Skeletal muscle satellite cell (primary cell): Measurements from ENCODE around the gene DCP2.

Source experiments
- H3K27me3 ChIP-seq: 2 replicates; pipeline ENCODE4 v1.7.0; 2013; ENCODE audit warnings: low read length; ENCODE audit not compliant: control insufficient read depth, insufficient read depth
- H3K36me3 ChIP-seq: 2 replicates; pipeline ENCODE4 v1.7.0; 2013; ENCODE audit warnings: mild to moderate bottlenecking, control low read depth, low read length; ENCODE audit not compliant: insufficient read depth
- H3K4me1 ChIP-seq: 2 replicates; pipeline ENCODE4 v1.7.0; 2013; ENCODE audit warnings: low read length; ENCODE audit not compliant: control insufficient read depth, insufficient read depth
- H3K4me2 ChIP-seq: 2 replicates; pipeline ENCODE4 v1.7.0; 2013; ENCODE audit warnings: mild to moderate bottlenecking, low read length
- H3K4me3 ChIP-seq: 2 replicates; pipeline ENCODE4 v1.7.0; 2013; ENCODE audit warnings: low read length
- H3K9ac ChIP-seq: 2 replicates; pipeline ENCODE4 v1.7.0; 2013; ENCODE audit warnings: mild to moderate bottlenecking, low read depth, low read length, moderate library complexity
- H3K9me3 ChIP-seq: replicated peaks from 2 replicates; pipeline ENCODE4 v1.7.0; 2013; ENCODE audit warnings: mild to moderate bottlenecking, control low read depth, low read length

The DCP2 gene

DNA sequence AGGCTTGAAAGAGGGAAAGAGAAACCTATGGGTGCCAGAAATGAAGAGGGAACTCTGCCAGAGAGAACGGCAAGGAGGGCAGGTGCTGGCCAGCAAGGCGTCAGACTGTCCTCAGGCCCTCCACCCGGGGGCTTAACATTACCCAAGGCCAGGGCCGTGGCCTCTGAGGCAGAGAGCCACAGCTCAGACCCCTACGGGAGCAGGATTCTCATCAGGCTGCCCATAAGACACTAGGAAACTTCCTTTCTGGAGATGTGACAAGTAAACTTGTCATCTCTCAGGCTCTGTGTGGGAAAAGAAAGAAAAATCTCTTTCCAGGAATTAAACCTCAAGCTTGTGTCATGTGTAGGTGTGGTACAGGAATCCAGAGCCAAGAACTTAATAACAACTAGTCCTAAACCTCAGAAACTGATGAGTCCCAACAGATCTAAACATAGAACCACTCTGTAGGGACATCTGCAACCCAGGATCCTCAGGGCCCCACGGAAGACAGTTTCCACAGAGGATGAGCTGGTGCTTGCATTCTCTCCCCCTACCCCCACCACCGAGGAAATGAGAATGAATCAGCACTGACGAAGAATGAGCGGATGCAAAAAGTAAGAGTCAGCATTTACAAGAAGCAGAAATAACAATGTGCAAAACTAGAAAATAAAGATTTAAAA is 74.3 kb downstream of the DCP2 start:
- no peaks in the 10 kb centered on the region for H3K9me3 ChIP-seq
- H3K9ac ChIP-seq: peak overlapping the region; percentile 1

DNA sequence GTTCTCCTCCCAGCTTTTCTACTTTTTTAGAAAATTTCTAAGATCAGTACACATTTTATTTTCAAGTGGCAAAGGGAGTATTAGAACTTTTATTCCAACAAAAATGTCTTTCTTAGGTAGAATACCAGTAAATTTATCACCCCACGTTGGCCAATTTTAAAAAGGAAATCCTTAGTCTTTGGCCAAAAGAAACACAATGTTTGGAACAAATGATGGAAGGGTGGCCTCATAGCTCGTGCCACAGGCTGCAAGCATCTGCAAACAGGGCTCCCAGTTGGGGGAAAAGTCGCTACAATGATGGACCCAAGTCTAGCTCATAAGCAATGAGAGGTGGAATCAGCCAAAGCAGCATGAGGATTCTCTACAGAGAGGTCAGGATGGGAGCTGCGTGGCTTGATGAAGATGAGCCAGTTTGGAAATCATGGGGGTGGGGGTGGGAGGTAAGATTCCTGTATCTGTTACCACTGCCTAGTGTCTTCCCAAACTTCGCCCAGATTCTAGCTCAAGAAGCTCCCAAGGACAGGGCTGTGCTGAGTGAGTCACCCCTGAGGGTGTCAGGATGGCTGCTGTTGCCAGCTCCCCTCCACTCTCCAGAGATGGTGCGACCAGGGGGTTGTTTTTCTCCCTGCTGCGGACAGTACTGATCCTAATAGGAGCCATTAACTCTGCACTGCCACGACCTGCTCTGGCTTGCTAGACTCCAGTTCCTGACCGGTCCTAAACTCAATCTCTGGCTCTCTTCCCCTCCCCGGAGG is 75.6 kb downstream of the DCP2 start:
- H3K27me3 ChIP-seq: no peaks in the 10 kb centered on the region
- no peak overlapping the region for H3K4me2 ChIP-seq
- no peak overlapping the region for H3K4me3 ChIP-seq
- H3K4me1 ChIP-seq: peaks cover 36% of the 10 kb centered on the region
- H3K9me3 ChIP-seq: no peaks in the 10 kb centered on the region
- no peak overlapping the region for H3K9ac ChIP-seq
- peaks cover 6% of the 10 kb centered on the region for H3K36me3 ChIP-seq

More for the DNA sequence above, 74.3 kb downstream of the DCP2 start:
- H3K4me1 ChIP-seq: peaks cover 41% of the 10 kb centered on the region
- no peak overlapping the region for H3K4me3 ChIP-seq
- peak overlapping the region; percentile 29 for H3K4me2 ChIP-seq
- H3K36me3 ChIP-seq: peaks cover 6% of the 10 kb centered on the region
- no peaks in the 10 kb centered on the region for H3K27me3 ChIP-seq

DNA sequence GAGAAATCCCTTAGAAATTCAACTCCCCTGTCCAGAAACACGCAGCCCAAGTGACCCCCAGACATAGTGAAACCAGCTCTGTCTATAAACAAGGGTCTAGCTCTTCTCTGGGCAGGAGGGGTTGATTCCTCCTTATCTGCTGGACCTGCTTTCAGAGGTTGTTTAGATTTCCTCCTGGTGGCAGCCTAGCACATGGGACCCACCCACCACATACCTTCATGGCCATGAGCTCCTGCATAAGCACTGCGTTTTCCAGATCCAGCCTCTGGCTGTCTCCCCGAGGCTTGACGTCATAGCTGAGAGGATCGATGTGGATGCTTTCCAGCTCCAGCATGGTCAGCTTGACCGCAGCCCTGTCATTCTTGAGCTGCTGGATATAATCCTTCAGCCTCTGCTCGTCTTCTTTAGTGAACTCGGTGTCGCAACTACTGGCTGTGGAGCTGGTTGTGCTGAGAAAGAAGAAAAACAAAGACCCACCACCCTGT is 77.0 kb downstream of the DCP2 start:
- no peak overlapping the region for H3K9ac ChIP-seq
- no peak overlapping the region for H3K4me3 ChIP-seq
- H3K4me2 ChIP-seq: no peak overlapping the region
- H3K4me1 ChIP-seq: peaks cover 30% of the 10 kb centered on the region
- H3K27me3 ChIP-seq: no peaks in the 10 kb centered on the region
- H3K9me3 ChIP-seq: no peaks in the 10 kb centered on the region
- peaks cover 6% of the 10 kb centered on the region for H3K36me3 ChIP-seq

DNA sequence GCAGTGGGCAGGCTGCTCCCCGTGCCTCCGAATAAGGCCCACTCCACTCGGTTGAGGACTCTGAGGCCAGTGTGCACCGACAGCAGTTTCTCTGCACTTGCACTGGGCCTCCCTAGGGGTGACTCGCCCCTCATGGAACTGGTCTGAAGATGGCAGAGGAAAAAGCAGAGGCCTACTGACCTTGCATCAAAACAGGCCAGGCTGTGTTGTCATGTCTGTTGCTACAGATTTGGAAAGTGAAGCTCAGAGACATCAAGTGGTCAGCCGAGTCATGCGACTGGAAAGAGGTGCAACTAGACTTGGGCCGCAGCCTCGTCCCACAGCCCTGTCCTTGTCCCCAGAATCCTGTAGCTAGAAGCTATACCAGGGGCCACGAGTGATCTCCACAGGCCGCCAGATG is 78.3 kb downstream of the DCP2 start:
- H3K9ac ChIP-seq: no peak overlapping the region
- H3K36me3 ChIP-seq: no peaks in the 10 kb centered on the region
- no peaks in the 10 kb centered on the region for H3K9me3 ChIP-seq
- H3K27me3 ChIP-seq: no peaks in the 10 kb centered on the region
- peaks cover 42% of the 10 kb centered on the region for H3K4me1 ChIP-seq
- no peak overlapping the region for H3K4me3 ChIP-seq
- no peak overlapping the region for H3K4me2 ChIP-seq

DNA sequence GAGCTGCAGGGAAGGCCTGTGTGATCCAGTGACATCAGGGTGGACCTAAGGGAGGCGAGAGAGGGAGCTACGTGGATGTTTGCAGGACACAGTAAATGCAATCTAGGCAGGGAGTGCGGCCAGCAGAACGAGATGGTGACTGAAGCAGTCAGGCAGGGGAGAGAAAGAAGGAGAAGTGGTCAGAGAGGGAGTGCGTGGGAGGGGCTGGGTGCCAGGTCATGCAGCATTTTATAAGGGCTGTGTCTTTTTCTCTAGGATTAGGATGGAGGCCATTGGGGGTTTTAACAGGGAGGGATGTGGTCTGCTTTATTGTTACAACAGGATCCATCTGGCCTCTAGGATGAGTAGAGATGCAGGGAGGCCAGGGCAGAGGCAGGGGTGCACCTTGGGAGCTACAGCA is 80.4 kb downstream of the DCP2 start:
- H3K36me3 ChIP-seq: no peaks in the 10 kb centered on the region
- no peaks in the 10 kb centered on the region for H3K27me3 ChIP-seq
- H3K4me2 ChIP-seq: no peak overlapping the region
- no peaks in the 10 kb centered on the region for H3K9me3 ChIP-seq
- no peak overlapping the region for H3K4me3 ChIP-seq
- H3K9ac ChIP-seq: no peak overlapping the region
- H3K4me1 ChIP-seq: peaks cover 33% of the 10 kb centered on the region

DNA sequence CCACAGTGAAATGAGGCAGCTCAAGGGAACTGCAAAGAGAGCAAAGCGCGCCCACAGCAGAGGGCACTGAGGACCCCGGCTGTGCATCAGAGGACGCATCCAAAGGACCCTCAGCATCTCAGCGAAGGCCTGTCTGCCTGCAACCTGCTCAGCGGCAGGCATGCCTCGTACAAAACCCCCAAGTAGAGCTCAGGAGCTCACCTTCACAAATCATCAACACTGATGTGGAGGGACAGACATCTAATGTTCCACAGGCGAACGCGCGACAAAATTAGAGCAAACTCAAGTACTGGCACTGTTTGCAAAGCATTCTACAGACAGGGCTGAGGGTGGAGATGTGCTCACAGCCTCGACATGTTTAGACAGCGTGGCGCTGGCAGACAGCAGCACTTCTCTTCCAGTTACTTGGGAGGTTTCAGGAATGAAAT is 81.0 kb downstream of the DCP2 start:
- peaks cover 31% of the 10 kb centered on the region for H3K4me1 ChIP-seq
- no peaks in the 10 kb centered on the region for H3K36me3 ChIP-seq
- H3K4me3 ChIP-seq: no peak overlapping the region
- no peaks in the 10 kb centered on the region for H3K27me3 ChIP-seq
- H3K9ac ChIP-seq: no peak overlapping the region
- H3K4me2 ChIP-seq: no peak overlapping the region
- no peaks in the 10 kb centered on the region for H3K9me3 ChIP-seq

DNA sequence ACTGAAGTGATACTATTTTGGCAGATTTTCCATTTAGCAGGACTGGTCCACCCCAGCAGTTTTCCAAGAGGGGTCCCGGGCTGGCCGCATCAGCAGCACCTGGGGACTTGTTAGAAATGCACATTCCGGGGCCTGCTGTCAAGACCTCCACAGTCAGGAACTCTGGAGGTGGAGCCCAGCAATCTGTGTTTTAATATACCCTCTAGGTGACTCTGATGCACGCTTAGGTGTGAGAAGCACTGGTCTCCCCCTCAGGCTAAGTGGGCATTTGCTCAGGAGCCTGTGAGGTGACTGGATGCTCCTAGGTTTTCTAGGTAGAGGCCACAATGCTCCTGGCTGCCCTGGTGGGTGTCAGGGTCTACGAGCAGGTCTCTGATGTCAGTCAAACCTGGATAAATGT is 81.7 kb downstream of the DCP2 start:
- Histone ChIP-seq H3K4me1 (peaks cover 35% of the 10 kb centered on the region), H3K36me3 (no peaks in the 10 kb centered on the region), H3K4me2 (no peak overlapping the region), H3K9ac (no peak overlapping the region), H3K4me3 (no peak overlapping the region), H3K9me3 (no peaks in the 10 kb centered on the region), H3K27me3 (no peaks in the 10 kb centered on the region)

DNA sequence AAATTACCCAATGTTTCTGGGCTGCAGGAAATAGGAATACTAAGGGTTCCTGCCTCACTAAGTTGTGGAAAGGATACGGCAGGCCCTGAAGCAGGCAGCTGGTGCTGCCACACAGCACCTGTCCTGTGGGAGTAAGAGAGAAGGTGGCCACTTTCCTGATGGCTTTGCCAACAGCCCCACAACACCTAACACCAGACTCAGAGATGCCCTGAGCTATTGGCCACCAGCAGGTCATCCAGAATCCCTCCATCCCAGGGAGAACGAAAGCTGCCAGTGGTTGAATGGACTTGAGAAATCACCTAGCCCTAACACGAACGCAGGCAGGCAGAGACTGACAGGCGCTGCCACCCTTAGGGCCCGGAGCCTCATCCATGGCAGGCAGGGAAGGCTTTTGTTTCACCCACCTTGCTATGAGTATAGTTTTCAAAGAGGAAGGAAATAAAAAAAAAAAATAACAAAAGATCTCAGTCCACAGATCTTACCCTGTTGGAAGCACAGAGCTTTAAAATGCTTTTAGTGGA is 82.2 kb downstream of the DCP2 start:
- H3K9me3 ChIP-seq: no peaks in the 10 kb centered on the region
- no peaks in the 10 kb centered on the region for H3K36me3 ChIP-seq
- no peak overlapping the region for H3K4me2 ChIP-seq
- peak overlapping the region; percentile 44 for H3K9ac ChIP-seq
- no peak overlapping the region for H3K4me3 ChIP-seq
- H3K27me3 ChIP-seq: no peaks in the 10 kb centered on the region
- H3K4me1 ChIP-seq: peaks cover 38% of the 10 kb centered on the region

DNA sequence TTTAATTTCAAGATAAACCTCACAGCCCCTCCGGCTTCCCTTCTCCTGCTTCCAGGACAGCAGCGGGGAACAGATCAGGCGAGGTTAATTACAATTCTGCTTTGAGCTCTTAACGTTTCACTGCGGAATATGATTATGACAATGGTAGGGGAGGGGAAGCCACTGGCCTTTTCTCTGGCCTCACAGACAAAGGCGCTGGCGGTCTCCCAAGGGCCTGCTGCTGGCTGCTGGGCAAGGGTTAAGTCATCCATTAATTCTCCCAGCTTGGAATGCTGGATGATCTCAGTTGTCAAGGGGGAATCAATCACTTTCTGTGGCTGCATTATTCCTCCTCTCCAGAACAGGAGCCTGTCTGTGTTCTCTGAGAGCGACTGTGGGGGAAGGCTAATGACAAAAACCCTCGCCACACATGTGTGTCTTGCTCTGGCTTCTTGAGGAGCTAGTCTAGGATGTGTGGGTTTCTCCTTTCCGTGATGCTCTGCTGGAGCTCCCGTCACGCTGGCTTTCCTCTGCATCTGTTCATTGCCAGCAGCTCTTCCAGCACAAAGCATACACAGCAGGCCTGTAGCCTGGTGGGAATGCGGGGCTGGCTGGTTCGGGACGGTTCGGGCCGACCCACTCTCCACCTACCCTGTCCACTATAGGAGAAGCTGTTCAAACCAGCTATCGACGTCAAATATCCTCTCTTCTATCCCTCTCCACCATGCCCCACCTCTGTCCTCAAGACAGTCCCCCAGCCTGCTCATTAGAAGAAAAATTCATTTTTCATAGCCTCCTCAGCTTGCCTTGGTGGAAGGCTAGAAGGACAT is 82.8 kb downstream of the DCP2 start:
- no peaks in the 10 kb centered on the region for H3K9me3 ChIP-seq
- peaks cover 44% of the 10 kb centered on the region for H3K4me1 ChIP-seq
- H3K4me3 ChIP-seq: no peak overlapping the region
- no peaks in the 10 kb centered on the region for H3K27me3 ChIP-seq
- H3K9ac ChIP-seq: peak overlapping the region; percentile 44
- peak overlapping the region; percentile 44 for H3K4me2 ChIP-seq
- no peaks in the 10 kb centered on the region for H3K36me3 ChIP-seq

DNA sequence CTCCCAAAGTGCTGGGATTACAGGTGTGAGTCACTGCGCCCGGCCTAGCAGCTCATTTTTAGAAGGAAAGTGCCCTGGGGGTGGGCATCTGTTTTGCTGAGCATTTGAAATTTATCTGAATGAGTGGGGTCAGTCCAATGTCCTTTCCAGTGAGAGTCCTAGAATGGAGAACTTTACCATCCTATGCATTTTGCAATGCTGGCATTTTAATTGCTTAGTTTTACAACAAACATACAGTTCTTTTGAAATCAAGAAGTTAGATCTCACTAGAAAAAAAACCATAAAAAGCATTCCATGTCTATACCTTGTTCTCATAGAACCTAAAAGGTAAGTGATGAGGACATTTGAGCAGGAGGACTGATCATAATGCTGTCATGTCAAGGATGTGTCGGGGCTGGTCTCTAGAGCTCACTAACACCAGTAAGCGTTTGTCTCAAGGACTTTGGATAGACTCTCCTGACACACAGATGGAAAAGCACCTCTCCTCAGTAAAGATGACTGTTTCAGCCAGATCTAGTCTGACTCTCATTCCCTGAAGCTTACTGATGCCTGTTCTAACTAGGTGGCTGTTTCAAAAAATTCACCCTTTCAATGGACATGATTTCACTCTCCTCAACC is 83.9 kb downstream of the DCP2 start:
- H3K9me3 ChIP-seq: no peaks in the 10 kb centered on the region
- H3K36me3 ChIP-seq: no peaks in the 10 kb centered on the region
- no peak overlapping the region for H3K4me2 ChIP-seq
- H3K9ac ChIP-seq: no peak overlapping the region
- peaks cover 44% of the 10 kb centered on the region for H3K4me1 ChIP-seq
- no peaks in the 10 kb centered on the region for H3K27me3 ChIP-seq
- H3K4me3 ChIP-seq: no peak overlapping the region
